ENCODE measurements around the gene GPX2. TPM values are rescaled to one million over a fixed set of nuclear protein-coding genes. Genes with fewer than 3 reads are reported as not detected.

The GPX2 gene
- total RNA-seq, 2 donors from 2014 or later = not detected

Other genes starting within 250 kb of the GPX2 start
- gene PLEKHG3, start 238.3 kb downstream of the GPX2 start, total RNA-seq = 10 to 100 TPM; 29.4 to 37.7 TPM
- gene SPTB, start 62.8 kb downstream of the GPX2 start, total RNA-seq = 10 to 100 TPM; 58.2 to 63.6 TPM
- gene CHURC1, start 28.3 kb downstream of the GPX2 start, total RNA-seq = 10 to 100 TPM; 89.1 to 97.4 TPM
- gene RAB15, start 29.6 kb upstream of the GPX2 start, total RNA-seq = 10 to 100 TPM; 12.9 to 51.4 TPM
- 10 to 100 TPM; 13.1 to 15.9 TPM for gene FNTB, start 44.1 kb upstream of the GPX2 start, total RNA-seq
- 10 to 100 TPM; 71.1 to 81.1 TPM for gene MAX, start 159.8 kb upstream of the GPX2 start, total RNA-seq